NCI-H146 (cell line): Measurements from ENCODE around the gene SLC24A3.

Experiments used
- DNase-seq: peaks from one replicate; lab custom pipeline; 2025; lab: John Stamatoyannopoulos, UW

Gene SLC24A3

GRCh38 chr20:19341348-19342053 is 129.1 kb downstream of the SLC24A3 start:
- DNase-seq = no peak

- no peak for DNase-seq
Measured at GRCh38 chr20:19344341-19344740, 131.9 kb downstream of the SLC24A3 start.

- DNase-seq = no peak
Measured at GRCh38 chr20:19347943-19348456, 135.6 kb downstream of the SLC24A3 start.

- DNase-seq = no peak
Measured at GRCh38 chr20:19348582-19348981, 136.1 kb downstream of the SLC24A3 start.

- no peak for DNase-seq
Measured at GRCh38 chr20:19349879-19350278, 137.4 kb downstream of the SLC24A3 start.

- no peak for DNase-seq
Measured at GRCh38 chr20:19351542-19351941, 139.1 kb downstream of the SLC24A3 start.

- no peak for DNase-seq
Measured at GRCh38 chr20:19354950-19355349, 142.5 kb downstream of the SLC24A3 start.

- no peak for DNase-seq
Measured at GRCh38 chr20:19361790-19362189, 149.3 kb downstream of the SLC24A3 start.

- DNase-seq = no peak
Measured at GRCh38 chr20:19363476-19363875, 151.0 kb downstream of the SLC24A3 start.

- DNase-seq = no peak
Measured at GRCh38 chr20:19367591-19367990, 155.1 kb downstream of the SLC24A3 start.

GRCh38 chr20:19368351-19368750 is 155.9 kb downstream of the SLC24A3 start:
- DNase-seq = no peak

GRCh38 chr20:19370076-19371075 is 157.9 kb downstream of the SLC24A3 start:
- DNase-seq = no peak

- no peak for DNase-seq
Measured at GRCh38 chr20:19371112-19371511, 158.7 kb downstream of the SLC24A3 start.

GRCh38 chr20:19374216-19374615 is 161.8 kb downstream of the SLC24A3 start:
- DNase-seq = no peak

- no peak for DNase-seq
Measured at GRCh38 chr20:19375395-19375794, 163.0 kb downstream of the SLC24A3 start.

- DNase-seq = no peak
Measured at GRCh38 chr20:19375801-19376200, 163.4 kb downstream of the SLC24A3 start.

GRCh38 chr20:19376451-19377229 is 164.2 kb downstream of the SLC24A3 start:
- DNase-seq = no peak

- DNase-seq = no peak
Measured at GRCh38 chr20:19378058-19378457, 165.6 kb downstream of the SLC24A3 start.

GRCh38 chr20:19380211-19380610 is 167.8 kb downstream of the SLC24A3 start:
- no peak for DNase-seq

- no peak for DNase-seq
Measured at GRCh38 chr20:19381947-19382346, 169.5 kb downstream of the SLC24A3 start.

GRCh38 chr20:19382386-19383340 is 170.2 kb downstream of the SLC24A3 start:
- DNase-seq = no peak
